Glomerular visceral epithelial cell (primary cell): Measurements from ENCODE around the gene PPIP5K1.

Source experiments
- DNase-seq: peaks from one replicate; pipeline ENCODE4 v3.0.0-alpha.2; 2016; ENCODE audit errors: extremely low spot score

PPIP5K1 gene

GRCh38 chr15:43517354-43518196, 72.4 kb downstream of the PPIP5K1 start, which contains the start of gene MAP1A:
MAP1A (plus strand) TSS chr15:43517608; CDS start chr15:43521474, 3,866 bp downstream.
- DNase-seq: no peak

GRCh38 chr15:43516801-43517353, 73.1 kb downstream of the PPIP5K1 start:
- no peak for DNase-seq

- no peak for DNase-seq
These were observed 73.8 kb downstream of the PPIP5K1 start for GRCh38 chr15:43516185-43516584.

GRCh38 chr15:43515741-43516140, 74.3 kb downstream of the PPIP5K1 start:
- no peak for DNase-seq

- peak; percentile 17 for DNase-seq
These were observed 75.6 kb downstream of the PPIP5K1 start for GRCh38 chr15:43514241-43515057.

GRCh38 chr15:43513550-43513949, 76.5 kb downstream of the PPIP5K1 start:
- DNase-seq: no peak

GRCh38 chr15:43511012-43511885, 78.8 kb downstream of the PPIP5K1 start:
- DNase-seq: peak; percentile 33

GRCh38 chr15:43510200-43511011, 79.6 kb downstream of the PPIP5K1 start:
- peak; percentile 99 for DNase-seq

GRCh38 chr15:43509660-43510199, 80.3 kb downstream of the PPIP5K1 start:
- no peak for DNase-seq

- peak; percentile 13 for DNase-seq
These were observed 80.9 kb downstream of the PPIP5K1 start for GRCh38 chr15:43508991-43509659.

GRCh38 chr15:43508421-43508820, 81.6 kb downstream of the PPIP5K1 start:
- DNase-seq: no peak

- DNase-seq: no peak
These were observed 84.3 kb downstream of the PPIP5K1 start for GRCh38 chr15:43505738-43506137.

- no peak for DNase-seq
These were observed 90.4 kb downstream of the PPIP5K1 start for GRCh38 chr15:43499635-43500034.

- DNase-seq: no peak
These were observed 91.0 kb downstream of the PPIP5K1 start for GRCh38 chr15:43498990-43499389.

GRCh38 chr15:43493703-43494472, 96.1 kb downstream of the PPIP5K1 start:
- DNase-seq: no peak

- peak; percentile 93 for DNase-seq
These were observed 97.1 kb downstream of the PPIP5K1 start, which contains the start of gene TP53BP1 for GRCh38 chr15:43492673-43493601. TP53BP1 (minus strand) TSS chr15:43493156; CDS start chr15:43493043, 113 bp downstream.

- no peak for DNase-seq
These were observed 97.7 kb downstream of the PPIP5K1 start for GRCh38 chr15:43492266-43492665.

GRCh38 chr15:43489191-43489590, 100.8 kb downstream of the PPIP5K1 start:
- no peak for DNase-seq
